ENCODE measurements around the gene ICAM3.
A peak's percentile ranks its signal among the peaks of the same experiment; 100 is the strongest.

The ICAM3 gene

DNA sequence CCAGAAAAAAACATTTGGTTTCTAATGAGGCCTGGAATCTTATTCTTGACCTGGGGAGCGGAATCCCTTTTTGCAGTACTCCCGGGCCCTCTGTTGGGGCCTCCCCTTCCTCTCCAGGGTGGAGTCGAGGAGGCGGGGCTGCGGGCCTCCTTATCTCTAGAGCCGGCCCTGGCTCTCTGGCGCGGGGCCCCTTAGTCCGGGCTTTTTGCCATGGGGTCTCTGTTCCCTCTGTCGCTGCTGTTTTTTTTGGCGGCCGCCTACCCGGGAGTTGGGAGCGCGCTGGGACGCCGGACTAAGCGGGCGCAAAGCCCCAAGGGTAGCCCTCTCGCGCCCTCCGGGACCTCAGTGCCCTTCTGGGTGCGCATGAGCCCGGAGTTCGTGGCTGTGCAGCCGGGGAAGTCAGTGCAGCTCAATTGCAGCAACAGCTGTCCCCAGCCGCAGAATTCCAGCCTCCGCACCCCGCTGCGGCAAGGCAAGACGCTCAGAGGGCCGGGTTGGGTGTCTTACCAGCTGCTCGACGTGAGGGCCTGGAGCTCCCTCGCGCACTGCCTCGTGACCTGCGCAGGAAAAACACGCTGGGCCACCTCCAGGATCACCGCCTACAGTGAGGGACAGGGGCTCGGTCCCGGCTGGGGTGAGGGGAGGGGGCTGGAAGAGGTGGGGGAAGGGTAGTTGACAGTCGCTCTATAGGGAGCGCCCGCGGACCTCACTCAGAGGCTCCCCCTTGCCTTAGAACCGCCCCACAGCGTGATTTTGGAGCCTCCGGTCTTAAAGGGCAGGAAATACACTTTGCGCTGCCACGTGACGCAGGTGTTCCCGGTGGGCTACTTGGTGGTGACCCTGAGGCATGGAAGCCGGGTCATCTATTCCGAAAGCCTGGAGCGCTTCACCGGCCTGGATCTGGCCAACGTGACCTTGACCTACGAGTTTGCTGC, 52.4 kb downstream of the ICAM3 start, which contains the start of gene ICAM4:
Gene ICAM4 (plus strand): TSS at position 153 of the 935 bp plus-strand sequence. CDS start 58 bp downstream, at position 211.
- no peaks in the 10 kb centered on the region for H3K9me3 Mint-ChIP-seq
- peaks cover 45% of the 10 kb centered on the region for H3K36me3 Mint-ChIP-seq (ENCODE audit: low read depth)
- peak within 1 kb of the TSS; percentile 71 for H3K4me3 Mint-ChIP-seq
- intact Hi-C loops (cut with micrococcal nuclease): no loop called here
- peak within 1 kb of the TSS; percentile 81 for H3K27ac Mint-ChIP-seq
- H3K4me1 Mint-ChIP-seq (ENCODE audit: low read depth): peaks cover 89% of the 10 kb centered on the region
- H3K27me3 Mint-ChIP-seq: peaks cover 32% of the 10 kb centered on the region

GRCh38 chr19:10285393-10285792, 54.0 kb downstream of the ICAM3 start:
- Mint-ChIP-seq H3K4me1 (ENCODE audit: low read depth) (peaks cover 73% of the 10 kb centered on the region), H3K27me3 (peaks cover 17% of the 10 kb centered on the region), H3K36me3 (ENCODE audit: low read depth) (peaks cover 62% of the 10 kb centered on the region), H3K9me3 (no peaks in the 10 kb centered on the region), H3K4me3 (peak overlapping the region; percentile 41), H3K27ac (peak overlapping the region; percentile 81)
- intact Hi-C loops (cut with micrococcal nuclease): no loop called here

DNA sequence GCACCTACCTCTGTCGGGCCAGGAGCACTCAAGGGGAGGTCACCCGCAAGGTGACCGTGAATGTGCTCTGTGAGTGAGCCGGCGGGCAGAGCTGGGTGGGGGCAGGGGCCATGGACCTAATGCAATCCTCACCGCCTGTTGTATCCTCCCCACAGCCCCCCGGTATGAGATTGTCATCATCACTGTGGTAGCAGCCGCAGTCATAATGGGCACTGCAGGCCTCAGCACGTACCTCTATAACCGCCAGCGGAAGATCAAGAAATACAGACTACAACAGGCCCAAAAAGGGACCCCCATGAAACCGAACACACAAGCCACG, 54.5 kb downstream of the ICAM3 start:
- H3K27ac Mint-ChIP-seq: peak overlapping the region; percentile 81
- no peaks in the 10 kb centered on the region for H3K9me3 Mint-ChIP-seq
- H3K36me3 Mint-ChIP-seq (ENCODE audit: low read depth): peaks cover 66% of the 10 kb centered on the region
- intact Hi-C loops (cut with micrococcal nuclease): no loop called here
- peaks cover 73% of the 10 kb centered on the region for H3K4me1 Mint-ChIP-seq (ENCODE audit: low read depth)
- H3K4me3 Mint-ChIP-seq: no peak overlapping the region
- peaks cover 12% of the 10 kb centered on the region for H3K27me3 Mint-ChIP-seq

DNA sequence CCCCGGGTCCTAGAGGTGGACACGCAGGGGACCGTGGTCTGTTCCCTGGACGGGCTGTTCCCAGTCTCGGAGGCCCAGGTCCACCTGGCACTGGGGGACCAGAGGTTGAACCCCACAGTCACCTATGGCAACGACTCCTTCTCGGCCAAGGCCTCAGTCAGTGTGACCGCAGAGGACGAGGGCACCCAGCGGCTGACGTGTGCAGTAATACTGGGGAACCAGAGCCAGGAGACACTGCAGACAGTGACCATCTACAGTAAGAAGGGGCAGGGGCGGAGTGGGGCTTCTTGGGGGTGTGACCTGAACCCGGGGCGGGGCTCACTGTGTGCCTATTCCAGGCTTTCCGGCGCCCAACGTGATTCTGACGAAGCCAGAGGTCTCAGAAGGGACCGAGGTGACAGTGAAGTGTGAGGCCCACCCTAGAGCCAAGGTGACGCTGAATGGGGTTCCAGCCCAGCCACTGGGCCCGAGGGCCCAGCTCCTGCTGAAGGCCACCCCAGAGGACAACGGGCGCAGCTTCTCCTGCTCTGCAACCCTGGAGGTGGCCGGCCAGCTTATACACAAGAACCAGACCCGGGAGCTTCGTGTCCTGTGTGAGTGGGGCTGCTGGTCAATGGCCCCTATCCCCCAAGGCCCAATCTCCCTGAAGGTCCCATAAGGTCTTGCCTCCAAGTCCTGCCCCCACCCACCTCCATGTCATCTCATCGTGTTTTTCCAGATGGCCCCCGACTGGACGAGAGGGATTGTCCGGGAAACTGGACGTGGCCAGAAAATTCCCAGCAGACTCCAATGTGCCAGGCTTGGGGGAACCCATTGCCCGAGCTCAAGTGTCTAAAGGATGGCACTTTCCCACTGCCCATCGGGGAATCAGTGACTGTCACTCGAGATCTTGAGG, 55.1 kb downstream of the ICAM3 start:
- intact Hi-C loops (cut with micrococcal nuclease): no loop called here
- H3K27me3 Mint-ChIP-seq: peaks cover 6% of the 10 kb centered on the region
- no peaks in the 10 kb centered on the region for H3K9me3 Mint-ChIP-seq
- H3K4me1 Mint-ChIP-seq (ENCODE audit: low read depth): peaks cover 75% of the 10 kb centered on the region
- H3K4me3 Mint-ChIP-seq: no peak overlapping the region
- H3K27ac Mint-ChIP-seq: peak overlapping the region; percentile 81
- peaks cover 73% of the 10 kb centered on the region for H3K36me3 Mint-ChIP-seq (ENCODE audit: low read depth)

Data from dendritic cell treated with granulocyte-macrophage colony-stimulating factor and Interleukin-4, amounts not matched to agents 40 ng/mL and 50 ng/mL, for 4 days (primary cell).